Left colon (tissue), 2 donors: Measurements from ENCODE around the gene BRF1. TPM values are rescaled to one million over a fixed set of nuclear protein-coding genes. Genes with fewer than 3 reads are reported as not detected.

ENCODE experiments used
- ATAC-seq: fragments of 200-7000 bp; cut with Tn5 transposase; one replicate; pipeline ENCODE4 v1.9.1; 2020; ENCODE audit warnings: mild to moderate bottlenecking, moderate library complexity
- DNase-seq, 2 donors: peaks; one replicate each; pipeline ENCODE4 v3.0.0-alpha.2; 2020
- intact Hi-C, 2 donors: fragments of 100-400 bp; cut with DNase I in 1 of 2; cut with micrococcal nuclease in 1 of 2; formaldehyde crosslinking; loops; one replicate each; pipeline versions ENCODE4 v1.11.2 to v1.14.0; 2022; cut with DNase I, micrococcal nuclease
- total RNA-seq, 2 donors: library from RNA; stranded (reverse); fragmentation: NEBNext Ultra II Directional; extraction: Animal tissue kit (Norgen Biotek cat#: 25700); gene quantifications; one replicate each; pipeline ENCODE4 v1.2.1, GENCODE V29; 2021
- donor health status: DM: no; HTN: no; CAD: no.
- donor health status: DM: yes; HTN: yes; CAD: no.

The BRF1 gene
- total RNA-seq, 2 donors from 2014 or later: 29.9 to 35.1 TPM

DNA sequence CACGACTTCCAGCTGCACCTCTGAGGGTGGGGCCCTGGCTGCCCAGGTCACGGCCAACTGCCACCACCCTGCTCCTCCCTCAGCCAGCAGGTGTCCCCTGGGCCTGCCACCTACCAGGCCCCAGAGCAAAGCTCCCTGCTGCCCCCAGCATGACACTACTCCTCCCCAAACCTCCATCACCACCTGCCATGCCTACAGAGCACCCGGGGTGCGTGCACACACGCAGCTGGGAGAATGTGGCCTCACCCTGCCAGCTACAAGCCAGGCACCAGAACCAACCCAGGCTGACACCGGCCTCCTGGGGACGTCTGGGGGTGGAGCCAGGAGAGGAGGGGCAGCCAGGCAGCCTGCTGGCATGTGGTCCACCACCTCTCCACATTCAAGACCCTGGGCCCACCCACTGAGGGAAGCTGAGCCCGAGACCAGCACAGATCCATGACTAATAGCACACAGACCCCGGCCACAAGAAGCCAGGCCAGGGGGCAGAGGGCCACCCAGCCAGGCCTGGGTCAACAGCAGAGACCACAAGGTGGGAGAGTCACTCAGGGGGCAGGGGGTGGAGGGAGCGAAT is 135.6 kb downstream of the BRF1 start:
- DNase-seq (peak in 1 of 2 donors; percentile 58), ATAC-seq (peak; percentile 73)
- intact Hi-C loops: no loop called here

GRCh38 chr14:105163040-105163742 is 137.6 kb downstream of the BRF1 start:
- intact Hi-C loops: no loop called here
- ATAC-seq (no peak), DNase-seq (no peak)

GRCh38 chr14:105162669-105162979 is 138.2 kb downstream of the BRF1 start:
- DNase-seq (no peak), ATAC-seq (no peak)
- intact Hi-C loops: no loop called here

DNA sequence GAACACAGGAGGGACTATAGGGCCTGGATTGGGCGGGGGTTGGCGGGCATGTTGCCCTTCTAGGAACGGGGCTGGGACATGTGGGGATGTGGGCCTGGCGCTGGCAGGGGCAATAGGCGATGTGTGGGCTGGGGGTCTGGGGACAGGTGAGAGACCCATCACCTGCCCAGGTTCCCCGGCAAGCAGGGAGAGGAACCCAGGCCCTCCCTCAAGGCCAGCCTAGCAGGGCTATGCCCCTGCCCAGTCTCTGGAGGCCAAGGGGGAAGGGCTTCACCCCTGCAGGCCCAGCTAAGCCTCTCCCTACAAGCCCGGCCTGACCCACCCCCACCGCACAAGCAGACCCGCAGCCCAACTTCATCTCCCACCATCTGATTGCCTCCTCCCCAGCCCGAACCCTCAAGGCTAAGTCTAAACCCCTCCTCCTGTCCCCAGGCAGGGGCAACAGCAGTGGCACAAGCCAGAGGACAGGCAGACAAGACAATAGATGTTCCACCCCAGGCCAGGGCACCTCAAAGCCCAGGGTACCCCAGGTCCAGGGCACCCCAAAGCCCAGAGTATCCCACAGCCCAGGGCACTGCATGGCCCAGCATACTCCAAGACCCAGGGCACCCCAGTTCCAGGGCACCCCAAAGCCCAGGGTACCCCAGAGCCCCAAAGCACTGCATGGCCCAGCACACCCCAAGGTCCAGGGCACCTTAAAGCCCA is 138.7 kb downstream of the BRF1 start:
- intact Hi-C loops: no loop called here
- ATAC-seq (peak; percentile 22), DNase-seq (peak in 1 of 2 donors; percentile 35)

DNA sequence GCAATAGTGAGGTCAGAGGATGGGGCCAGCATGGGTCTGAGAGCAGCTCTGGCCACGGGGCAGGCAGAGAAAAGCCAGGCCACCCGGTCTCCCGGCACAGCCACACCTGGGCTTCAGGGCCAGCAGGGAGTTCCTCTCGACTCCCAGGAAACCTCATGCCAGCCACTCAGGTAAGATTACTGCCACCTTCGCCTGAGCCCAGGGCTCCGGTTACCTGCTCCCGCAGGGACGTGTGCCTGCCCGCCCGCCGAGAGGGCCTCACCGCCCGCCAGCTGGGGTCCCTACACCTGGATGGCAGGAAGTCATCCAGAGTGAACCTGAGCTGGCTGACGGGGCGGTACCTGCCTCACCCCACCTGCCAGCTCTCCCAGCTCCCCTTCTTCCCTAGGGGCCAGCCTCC is 139.5 kb downstream of the BRF1 start:
- intact Hi-C loops: no loop called here
- DNase-seq: no peak
- ATAC-seq: no peak

GRCh38 chr14:105160776-105161175 is 140.0 kb downstream of the BRF1 start:
- intact Hi-C loops: no loop called here
- no peak for ATAC-seq
- DNase-seq: no peak

DNA sequence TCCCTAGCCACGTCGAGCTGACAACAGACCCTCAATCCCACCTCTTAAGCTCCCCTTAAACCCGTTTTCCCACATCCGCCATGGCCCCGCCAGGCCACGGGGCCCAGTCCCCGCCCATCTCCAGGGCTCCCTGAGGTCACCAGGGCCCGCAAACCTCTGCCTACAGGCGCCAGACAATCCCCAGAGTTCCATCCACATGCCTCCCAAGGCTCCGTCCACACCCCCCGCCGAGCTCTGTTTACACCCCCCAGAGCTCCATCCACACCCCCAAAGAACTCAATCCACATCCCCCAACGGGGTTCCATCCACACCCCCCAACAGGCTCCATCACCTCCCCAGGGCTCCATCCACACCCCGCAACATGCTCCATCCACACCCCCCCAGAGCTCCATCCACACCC is 141.5 kb downstream of the BRF1 start:
- no peak for ATAC-seq
- DNase-seq: no peak
- intact Hi-C loops: no loop called here

Other genes with a start within 250 kb of the BRF1 start
- 1 to 10 TPM in 1 of 2 donors, under 1 TPM in 1; 0.73 to 3.4 TPM for gene GPR132, start 235.6 kb downstream of the BRF1 start, total RNA-seq
- gene JAG2, start 132.2 kb downstream of the BRF1 start, total RNA-seq: 10 to 100 TPM in 1 of 2 donors, 1 to 10 TPM in 1; 7.6 to 11.9 TPM
- gene NUDT14, start 119.7 kb downstream of the BRF1 start, total RNA-seq: 10 to 100 TPM; 45.6 to 56.8 TPM
- gene BTBD6, start 52.5 kb downstream of the BRF1 start, total RNA-seq: 10 to 100 TPM; 52.5 to 53.6 TPM
- gene PACS2, start 13.7 kb upstream of the BRF1 start, total RNA-seq: 10 to 100 TPM; 54.8 to 67.5 TPM
- 1 to 10 TPM in 1 of 2 donors, under 1 TPM in 1; 0.49 to 1.3 TPM for gene TEX22, start 97.5 kb upstream of the BRF1 start, total RNA-seq
- gene MTA1, start 118.8 kb upstream of the BRF1 start, total RNA-seq: 10 to 100 TPM; 59.2 to 77.4 TPM
- gene CRIP2, start 173.8 kb upstream of the BRF1 start, total RNA-seq: 10 to 100 TPM; 13.0 to 19.2 TPM
- gene CRIP1, start 185.9 kb upstream of the BRF1 start, total RNA-seq: 100 to 1,000 TPM in 1 of 2 donors, 10 to 100 TPM in 1; 86.8 to 222 TPM
- 10 to 100 TPM; 15.7 to 25.8 TPM for gene TEDC1, start 190.2 kb upstream of the BRF1 start, total RNA-seq
- under 1 TPM; 0.37 to 0.95 TPM for gene TMEM121, start 225.6 kb upstream of the BRF1 start, total RNA-seq